Activated CD8-positive, alpha-beta T cell treated with anti-CD3 and anti-CD28 coated beads for 36 hours (primary cell): ENCODE results near the gene FANCE. TPM values are rescaled to one million over a fixed set of nuclear protein-coding genes. Genes with fewer than 3 reads are reported as not detected.
A peak's percentile ranks its signal among the peaks of the same experiment; 100 is the strongest.

Experiments used
- ATAC-seq: fragments of 200-7000 bp; cut with Tn5 transposase; one replicate; pipeline ENCODE4 v1.10.0; 2021; ENCODE audit warnings: mild to moderate bottlenecking, moderate library complexity
- CTCF ChIA-PET: fragments of 350-600 bp; sonication (Branson Sonifier 250); formaldehyde crosslinking; loops from one replicate; lab custom pipeline; 2021; ENCODE audit warnings: antibody characterized with exemption; lab: Charles Lee
- POLR2A ChIA-PET: fragments of 350-600 bp; sonication (Branson Sonifier 250); formaldehyde crosslinking; loops from one replicate; lab custom pipeline; 2021; ENCODE audit warnings: antibody characterized with exemption; lab: Charles Lee
- DNase-seq: peaks from one replicate; pipeline ENCODE4 v3.0.0-alpha.2; 2020
- H3K27ac Mint-ChIP-seq: one replicate; pipeline ENCODE4 v1.8.0; 2021; ENCODE audit warnings: mild to moderate bottlenecking, mixed read lengths
- H3K27me3 Mint-ChIP-seq: one replicate; pipeline ENCODE4 v1.8.0; 2021; ENCODE audit warnings: mixed read lengths
- H3K36me3 Mint-ChIP-seq: one replicate; pipeline ENCODE4 v1.8.0; 2021; ENCODE audit warnings: low read depth, mixed read lengths
- H3K4me1 Mint-ChIP-seq: one replicate; pipeline ENCODE4 v1.8.0; 2021; ENCODE audit warnings: low read depth, mixed read lengths
- H3K4me3 Mint-ChIP-seq: one replicate; pipeline ENCODE4 v1.8.0; 2021; ENCODE audit warnings: mild to moderate bottlenecking, moderate library complexity, mixed read lengths
- H3K9me3 Mint-ChIP-seq: one replicate; pipeline ENCODE4 v1.8.0; 2021; ENCODE audit warnings: mixed read lengths
- CTCF ChIP-seq: fragments of 200-600 bp; IDR thresholded peaks from one replicate; pipeline ENCODE4 v1.8.0; 2022; ENCODE audit warnings: antibody characterized with exemption, mild to moderate bottlenecking
- intact Hi-C: fragments of 100-400 bp; cut with micrococcal nuclease; formaldehyde crosslinking; loops from one replicate; pipeline ENCODE4 v1.10.0; 2022
- total RNA-seq, 2 experiments: library from RNA; stranded (reverse); gene quantifications; one replicate each; pipeline ENCODE4 v1.2.3, GENCODE V29; 2021

FANCE gene
- total RNA-seq, 2 experiments from 2014 or later = 18.8 to 19.4 TPM

GRCh38 chr6:35409245-35409644 lies 42.9 kb upstream of the FANCE start:
- peaks cover 16% of the 10 kb centered on the region for H3K36me3 Mint-ChIP-seq
- no peak overlapping the region for H3K27ac Mint-ChIP-seq
- no peaks in the 10 kb centered on the region for H3K9me3 Mint-ChIP-seq
- POLR2A ChIA-PET = interaction anchor here (1.3 kb wide), 1 partner anchor 64 kb away, joined by 4 read pairs; no protein-coding TSS in a partner anchor
- DNase-seq (no peak), ATAC-seq (no peak)
- intact Hi-C loops = no loop called here
- TF ChIP-seq CTCF = no peak
- H3K4me3 Mint-ChIP-seq = no peak overlapping the region
- CTCF ChIA-PET = interaction anchor here (1.3 to 4.3 kb wide), 2 partner anchors 9 to 40 kb away, joined by 3 to 14 read pairs; no protein-coding TSS in a partner anchor
- peaks cover 23% of the 10 kb centered on the region for H3K4me1 Mint-ChIP-seq
- no peaks in the 10 kb centered on the region for H3K27me3 Mint-ChIP-seq

GRCh38 chr6:35410131-35410530 lies 42.0 kb upstream of the FANCE start:
- no peaks in the 10 kb centered on the region for H3K27me3 Mint-ChIP-seq
- ATAC-seq (no peak), DNase-seq (no peak)
- H3K4me1 Mint-ChIP-seq = peaks cover 26% of the 10 kb centered on the region
- H3K36me3 Mint-ChIP-seq = peaks cover 16% of the 10 kb centered on the region
- peak overlapping the region; percentile 75 for H3K27ac Mint-ChIP-seq
- no peak for TF ChIP-seq CTCF
- CTCF ChIA-PET = interaction anchor here (4.3 kb wide), 1 partner anchor 9 kb away, joined by 14 read pairs; no protein-coding TSS in a partner anchor
- intact Hi-C loops = no loop called here
- POLR2A ChIA-PET = interaction anchor here (0.6 kb wide), 1 partner anchor 586 kb away, joined by 3 read pairs; no protein-coding TSS in a partner anchor
- no peaks in the 10 kb centered on the region for H3K9me3 Mint-ChIP-seq
- H3K4me3 Mint-ChIP-seq = no peak overlapping the region

GRCh38 chr6:35411066-35411465 lies 41.1 kb upstream of the FANCE start:
- peak overlapping the region; percentile 75 for H3K27ac Mint-ChIP-seq
- no peaks in the 10 kb centered on the region for H3K27me3 Mint-ChIP-seq
- intact Hi-C loops = no loop called here
- ChIA-PET POLR2A (interaction anchor here (0.7 kb wide), 1 partner anchor 8 kb away, joined by 3 read pairs; no protein-coding TSS in a partner anchor), CTCF (interaction anchor here (1.2 to 4.3 kb wide), 2 partner anchors 8 to 9 kb away, joined by 3 to 14 read pairs; no protein-coding TSS in a partner anchor)
- peak; percentile 46 for DNase-seq
- H3K4me1 Mint-ChIP-seq = peaks cover 32% of the 10 kb centered on the region
- no peaks in the 10 kb centered on the region for H3K9me3 Mint-ChIP-seq
- peak overlapping the region; percentile 23 for H3K4me3 Mint-ChIP-seq
- peak; percentile 79 for ATAC-seq
- H3K36me3 Mint-ChIP-seq = peaks cover 22% of the 10 kb centered on the region
- TF ChIP-seq CTCF = no peak

DNA sequence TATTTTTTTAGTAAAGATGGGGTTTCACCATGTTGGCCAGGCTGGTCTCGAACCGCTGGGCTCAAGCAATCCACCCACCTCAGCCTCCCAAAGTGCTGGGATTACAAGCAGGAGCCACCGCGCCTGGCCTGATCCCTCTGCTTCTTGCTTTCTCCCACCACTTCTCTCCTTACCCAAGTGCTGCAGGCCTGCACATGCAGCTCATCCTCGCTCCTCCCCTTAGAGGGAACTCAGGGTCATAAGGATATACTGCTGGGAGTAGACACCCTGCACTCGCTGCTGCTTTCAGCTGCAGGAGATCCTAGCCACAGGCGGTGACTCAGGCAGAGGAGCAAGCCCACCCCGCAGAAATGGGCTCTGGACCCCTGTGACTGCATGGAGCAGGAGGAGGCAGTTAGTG lies 40.0 kb upstream of the FANCE start:
- CTCF ChIA-PET = interaction anchor here (1.1 to 1.2 kb wide), 2 partner anchors 10 to 38 kb away, joined by 3 read pairs; no protein-coding TSS in a partner anchor
- Mint-ChIP-seq H3K4me1 (peaks cover 33% of the 10 kb centered on the region), H3K27me3 (no peaks in the 10 kb centered on the region), H3K36me3 (peaks cover 25% of the 10 kb centered on the region), H3K9me3 (no peaks in the 10 kb centered on the region), H3K27ac (no peak overlapping the region), H3K4me3 (no peak overlapping the region)
- POLR2A ChIA-PET = no interaction called here
- TF ChIP-seq CTCF = no peak
- ATAC-seq (no peak), DNase-seq (no peak)
- intact Hi-C loops = no loop called here

DNA sequence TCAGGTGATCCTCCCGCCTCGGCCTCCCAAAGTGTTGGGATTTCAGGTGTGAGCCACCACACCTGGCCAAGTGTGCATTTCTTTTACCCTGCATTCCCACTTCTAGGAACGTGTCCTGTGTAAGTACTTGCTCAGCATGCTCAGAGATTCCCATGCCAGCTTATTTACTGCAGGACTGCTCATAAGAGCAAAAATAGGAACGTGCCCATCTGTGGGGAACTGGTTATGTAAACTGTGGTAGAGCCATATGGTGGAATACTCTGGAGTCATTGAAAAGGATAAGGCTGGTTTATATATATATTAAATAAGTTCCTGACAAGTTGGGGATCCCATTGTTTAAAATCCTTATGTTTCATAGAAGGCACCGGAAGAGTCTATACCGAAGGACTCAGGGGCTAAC lies 38.2 kb upstream of the FANCE start:
- ATAC-seq = no peak
- Mint-ChIP-seq H3K36me3 (peaks cover 37% of the 10 kb centered on the region), H3K27ac (no peak overlapping the region), H3K4me1 (peaks cover 45% of the 10 kb centered on the region), H3K9me3 (no peaks in the 10 kb centered on the region), H3K4me3 (no peak overlapping the region), H3K27me3 (no peaks in the 10 kb centered on the region)
- ChIA-PET POLR2A (no interaction called here), CTCF (no interaction called here)
- intact Hi-C loops = no loop called here
- no peak for DNase-seq
- TF ChIP-seq CTCF = no peak
